ENCODE results near the gene CDKN1C. TPM values are rescaled to one million over a fixed set of nuclear protein-coding genes. Genes with fewer than 3 reads are reported as not detected.

Gene CDKN1C
- total RNA-seq, 1 donor from 2014 or later = 47.8 TPM

DNA sequence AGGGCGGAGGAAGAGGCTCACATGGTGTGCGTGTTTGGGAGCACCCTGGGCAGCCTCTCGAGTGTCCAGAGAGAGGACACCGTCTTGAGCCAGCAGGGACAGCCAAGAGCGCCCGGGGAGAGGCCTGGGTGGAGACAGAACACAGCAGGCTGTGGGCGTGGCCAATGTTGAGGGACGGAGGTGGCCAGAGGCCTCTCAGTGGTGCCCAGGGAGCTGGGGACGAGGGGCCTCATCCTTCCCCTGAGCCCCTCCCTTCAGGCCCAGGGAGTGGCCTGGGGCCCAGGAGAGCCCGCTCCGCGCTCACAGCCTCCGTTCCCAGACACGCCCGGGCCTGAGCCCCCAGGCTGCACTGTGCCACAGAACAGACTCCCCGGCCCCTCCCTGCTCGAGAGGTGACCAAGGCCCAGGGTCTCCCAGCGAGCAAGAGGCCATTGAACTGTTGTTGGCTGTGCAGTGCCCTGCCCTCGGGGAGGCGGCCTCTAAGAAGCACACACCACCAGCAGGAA, 48.4 kb downstream of the CDKN1C start:
- no peak overlapping the region for H3K4me3 Mint-ChIP-seq
- TF ChIP-seq EZH2phosphoT487 (IDR thresholded peaks at IDR 0.05) (no peak), EZH2 (IDR thresholded peaks at IDR 0.05) (no peak), CTCF (IDR thresholded peaks at IDR 0.05) (peak; percentile 34)
- Histone ChIP-seq H3K79me2 (ENCODE audit: low read depth) (no peaks in the 10 kb centered on the region), H3K4me1 (peaks cover 26% of the 10 kb centered on the region), H3K4me2 (peak overlapping the region; percentile 25), H4K20me1 (ENCODE audit: low read depth) (no peaks in the 10 kb centered on the region), H3F3A (ENCODE audit: low read depth) (no peaks in the 10 kb centered on the region), H3K27ac (no peak overlapping the region), H3K4me3 (no peak overlapping the region), H3K9me3 (ENCODE audit: low read depth) (no peaks in the 10 kb centered on the region), H3K9ac (no peak overlapping the region), H3K27me3 (no peaks in the 10 kb centered on the region), H3K36me3 (no peaks in the 10 kb centered on the region), H2AFZ (replicated peaks) (peak overlapping the region; percentile 42)
- no peaks in the 10 kb centered on the region for H3K36me3 Mint-ChIP-seq
- peaks cover 10% of the 10 kb centered on the region for H3K27me3 Mint-ChIP-seq (ENCODE audit: insufficient read depth, low read depth)
- H3K9me3 Mint-ChIP-seq = no peaks in the 10 kb centered on the region
- peaks cover 54% of the 10 kb centered on the region for H3K4me1 Mint-ChIP-seq
- peak overlapping the region; percentile 38 for H3K27ac Mint-ChIP-seq
- peak; percentile 87 for DNase-seq (ENCODE audit: low spot score)

DNA sequence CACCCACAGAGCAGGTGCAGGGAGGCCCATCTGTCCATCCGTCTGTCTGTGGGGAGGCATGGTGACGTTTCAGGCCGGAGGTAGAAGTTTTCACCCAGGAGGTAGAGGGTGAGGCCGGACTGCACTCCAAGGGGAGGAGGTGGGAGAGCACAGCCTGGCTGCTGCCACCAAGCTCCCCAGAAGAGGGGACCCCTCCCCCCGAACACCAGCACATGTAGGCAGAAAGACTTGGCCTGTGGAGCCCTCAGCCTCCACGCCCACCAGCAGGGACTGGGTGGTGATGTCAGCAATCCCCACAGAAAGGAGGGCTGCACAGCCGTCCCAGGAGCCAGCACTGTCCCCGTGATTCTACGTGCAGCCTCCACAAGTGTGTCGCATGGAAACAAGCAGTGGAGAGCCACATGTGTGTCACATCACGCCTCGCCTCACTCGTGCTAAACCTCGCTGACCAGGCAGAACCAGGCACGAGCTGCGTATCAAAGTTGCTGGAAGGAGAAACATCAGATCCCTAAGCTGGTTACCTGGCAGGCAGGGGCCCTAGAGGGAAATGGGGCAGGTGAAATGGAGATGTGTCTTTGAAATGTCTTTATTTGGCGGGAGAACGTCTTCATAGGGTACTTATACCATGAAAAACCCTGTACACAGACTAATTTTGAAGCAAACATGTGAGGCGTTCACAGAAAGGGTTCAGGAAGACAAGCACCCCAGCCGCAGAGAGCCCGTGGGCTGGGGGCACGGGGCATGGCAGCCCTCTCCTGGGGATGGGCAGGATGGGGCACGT, 49.1 kb downstream of the CDKN1C start:
- Mint-ChIP-seq H3K4me1 (peaks cover 54% of the 10 kb centered on the region), H3K4me3 (no peak overlapping the region), H3K9me3 (no peaks in the 10 kb centered on the region), H3K27ac (peak overlapping the region; percentile 95), H3K36me3 (no peaks in the 10 kb centered on the region), H3K27me3 (ENCODE audit: insufficient read depth, low read depth) (peaks cover 10% of the 10 kb centered on the region)
- H3K27ac ChIP-seq = no peak overlapping the region
- H3K36me3 ChIP-seq = no peaks in the 10 kb centered on the region
- no peaks in the 10 kb centered on the region for H3K9me3 ChIP-seq (ENCODE audit: low read depth)
- H4K20me1 ChIP-seq (ENCODE audit: low read depth) = no peaks in the 10 kb centered on the region
- TF ChIP-seq EZH2 (IDR thresholded peaks at IDR 0.05) (no peak), CTCF (IDR thresholded peaks at IDR 0.05) (no peak), EZH2phosphoT487 (IDR thresholded peaks at IDR 0.05) (no peak)
- no peaks in the 10 kb centered on the region for H3K27me3 ChIP-seq
- H3K4me1 ChIP-seq = peaks cover 26% of the 10 kb centered on the region
- H3F3A ChIP-seq (ENCODE audit: low read depth) = no peaks in the 10 kb centered on the region
- H3K4me3 ChIP-seq = no peak overlapping the region
- H3K4me2 ChIP-seq = no peak overlapping the region
- no peaks in the 10 kb centered on the region for H3K79me2 ChIP-seq (ENCODE audit: low read depth)
- no peak for DNase-seq (ENCODE audit: low spot score)
- no peak overlapping the region for H2AFZ ChIP-seq (replicated peaks)
- H3K9ac ChIP-seq = no peak overlapping the region

DNA sequence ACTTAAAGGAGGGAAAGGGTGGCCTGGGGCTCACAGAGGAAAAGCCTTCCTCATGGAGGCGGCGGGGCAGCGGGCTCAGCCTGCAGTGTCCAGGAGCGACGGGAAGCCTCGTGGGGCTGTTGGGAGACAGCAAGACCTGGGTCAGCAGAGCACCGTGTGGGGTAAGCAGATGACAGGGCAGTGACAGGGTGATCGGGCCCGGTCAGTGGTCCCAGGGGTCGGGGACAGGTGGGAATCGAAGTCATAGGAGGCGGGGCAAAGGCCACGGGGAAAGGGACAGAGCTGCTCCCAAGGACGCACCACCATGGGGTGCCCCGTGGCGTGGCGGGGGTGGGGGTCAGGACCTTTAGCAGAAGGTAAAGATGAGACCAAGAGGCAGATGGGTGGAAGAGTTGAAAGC, 49.8 kb downstream of the CDKN1C start:
- no peaks in the 10 kb centered on the region for H3K79me2 ChIP-seq (ENCODE audit: low read depth)
- no peak overlapping the region for H3K4me3 ChIP-seq
- DNase-seq (ENCODE audit: low spot score) = no peak
- Mint-ChIP-seq H3K4me1 (peaks cover 50% of the 10 kb centered on the region), H3K27ac (peak overlapping the region; percentile 95), H3K27me3 (ENCODE audit: insufficient read depth, low read depth) (peaks cover 7% of the 10 kb centered on the region), H3K36me3 (no peaks in the 10 kb centered on the region), H3K9me3 (no peaks in the 10 kb centered on the region), H3K4me3 (no peak overlapping the region)
- no peak overlapping the region for H3K27ac ChIP-seq
- H3K9me3 ChIP-seq (ENCODE audit: low read depth) = no peaks in the 10 kb centered on the region
- no peak for TF ChIP-seq CTCF (IDR thresholded peaks at IDR 0.05)
- TF ChIP-seq EZH2phosphoT487 (IDR thresholded peaks at IDR 0.05) = no peak
- TF ChIP-seq EZH2 (IDR thresholded peaks at IDR 0.05) = no peak
- no peaks in the 10 kb centered on the region for H4K20me1 ChIP-seq (ENCODE audit: low read depth)
- no peaks in the 10 kb centered on the region for H3K27me3 ChIP-seq
- no peaks in the 10 kb centered on the region for H3F3A ChIP-seq (ENCODE audit: low read depth)
- H3K4me1 ChIP-seq = peaks cover 26% of the 10 kb centered on the region
- H2AFZ ChIP-seq (replicated peaks) = no peak overlapping the region
- H3K4me2 ChIP-seq = no peak overlapping the region
- no peaks in the 10 kb centered on the region for H3K36me3 ChIP-seq
- H3K9ac ChIP-seq = no peak overlapping the region

Data from neural progenitor cell (in vitro differentiated cells).